Erythroblast (primary cell): Measurements from ENCODE around the gene SLC35F3.

Experiments
- GATA1 ChIP-seq: IDR thresholded peaks from 2 replicates; pipeline ENCODE4 v1.6.1; 2011; ENCODE audit warnings: low read depth, mild to moderate bottlenecking, control low read depth, low read length, moderate library complexity
- POLR2A ChIP-seq: IDR thresholded peaks from 2 replicates; pipeline ENCODE4 v1.6.1; 2011; ENCODE audit warnings: mild to moderate bottlenecking, low read length

- TF ChIP-seq POLR2A (no peak), GATA1 (no peak)
Observed at GRCh38 chr1:234111458-234112142, 207.1 kb downstream of the SLC35F3 start.
